Right atrium auricular region (tissue), 2 donors: ENCODE measurements around the gene FGA. TPM values are rescaled to one million over a fixed set of nuclear protein-coding genes. Genes with fewer than 3 reads are reported as not detected.

Experiments
- DNase-seq: peaks from one replicate; pipeline ENCODE4 v3.0.0-alpha.2; 2019; ENCODE audit warnings: low spot score
- H3K27ac ChIP-seq, 2 donors: fragments of 200-600 bp; sonication (generic); 1 replicate in 1 of 2; 2 replicates in 1 of 2; pipeline ENCODE4 v1.5.1; 2016 to 2019
- H3K27me3 ChIP-seq, 2 donors: fragments of 200-600 bp; sonication (generic); one replicate each; pipeline versions ENCODE4 v1.5.1 to v1.6.0; 2017 to 2019
- H3K36me3 ChIP-seq: fragments of 200-600 bp; sonication (generic); one replicate; pipeline ENCODE4 v1.5.1; 2016
- H3K4me1 ChIP-seq, 2 donors: fragments of 200-600 bp; sonication (generic); one replicate each; pipeline versions ENCODE4 v1.5.1 to v1.6.0; 2017 to 2019
- H3K4me3 ChIP-seq, 2 donors: fragments of 200-600 bp; sonication (generic); 1 replicate in 1 of 2; 2 replicates in 1 of 2; pipeline ENCODE4 v1.5.1; 2017 to 2019; ENCODE audit warnings: mild to moderate bottlenecking in 1 of 2, moderate library complexity in 1 of 2
- H3K9me3 ChIP-seq, 2 donors: fragments of 200-600 bp; sonication (generic); one replicate each; pipeline ENCODE4 v1.5.1; 2019
- CTCF ChIP-seq, 2 donors: fragments of 200-600 bp; sonication (generic); IDR thresholded peaks; one replicate each; pipeline ENCODE4 v1.5.1; 2019; ENCODE audit warnings: antibody characterized with exemption in 2 of 2
- total RNA-seq, 2 donors: library from RNA; depleted of rRNA; stranded (reverse); fragments of >200 nt; gene quantifications; one replicate each; pipeline ENCODE4 v1.1.0, GENCODE V29; 2016

FGA gene
- total RNA-seq, 2 donors from 2014 or later = not detected

GRCh38 chr4:154606728-154607723, 16.5 kb upstream of the FGA start:
- H3K4me3 ChIP-seq = no peak overlapping the region
- H3K27me3 ChIP-seq = no peaks in the 10 kb centered on the region
- DNase-seq = no peak
- no peak for TF ChIP-seq CTCF (IDR thresholded peaks at IDR 0.05)
- no peaks in the 10 kb centered on the region for H3K36me3 ChIP-seq
- no peak overlapping the region for H3K27ac ChIP-seq
- no peaks in the 10 kb centered on the region for H3K9me3 ChIP-seq
- H3K4me1 ChIP-seq = no peaks in the 10 kb centered on the region

- H3K4me3 ChIP-seq = no peak overlapping the region
- no peaks in the 10 kb centered on the region for H3K4me1 ChIP-seq
- DNase-seq = no peak
- no peak overlapping the region for H3K27ac ChIP-seq
- no peaks in the 10 kb centered on the region for H3K36me3 ChIP-seq
- no peaks in the 10 kb centered on the region for H3K27me3 ChIP-seq
- no peak for TF ChIP-seq CTCF (IDR thresholded peaks at IDR 0.05)
- no peaks in the 10 kb centered on the region for H3K9me3 ChIP-seq
These were observed 14.2 kb upstream of the FGA start for GRCh38 chr4:154604696-154605200.

GRCh38 chr4:154603033-154603943, 12.7 kb upstream of the FGA start:
- Histone ChIP-seq H3K9me3 (no peaks in the 10 kb centered on the region), H3K36me3 (no peaks in the 10 kb centered on the region), H3K4me3 (no peak overlapping the region), H3K4me1 (no peaks in the 10 kb centered on the region), H3K27me3 (no peaks in the 10 kb centered on the region), H3K27ac (no peak overlapping the region)
- DNase-seq = no peak
- no peak for TF ChIP-seq CTCF (IDR thresholded peaks at IDR 0.05)

GRCh38 chr4:154602404-154603020, 12.0 kb upstream of the FGA start:
- DNase-seq = no peak
- no peaks in the 10 kb centered on the region for H3K9me3 ChIP-seq
- TF ChIP-seq CTCF (IDR thresholded peaks at IDR 0.05) = no peak
- H3K27ac ChIP-seq = no peak overlapping the region
- no peaks in the 10 kb centered on the region for H3K4me1 ChIP-seq
- H3K4me3 ChIP-seq = no peak overlapping the region
- no peaks in the 10 kb centered on the region for H3K27me3 ChIP-seq
- no peaks in the 10 kb centered on the region for H3K36me3 ChIP-seq
